T-helper 1 cell (primary cell): ENCODE results near the gene EFCAB12.
"Not testable (repeated sequence)": the region's sequence is repeated elsewhere in the genome, so short reads cannot be mapped to it uniquely, and the experiment has no call there.

Experiments used
- DNase-seq, 5 donors: peaks; one replicate each; pipeline ENCODE4 v3.0.0-alpha.2; 2012 to 2020

EFCAB12 gene

GRCh38 chr3:129365296-129366136, 62.9 kb downstream of the EFCAB12 start:
- no peak for DNase-seq

- DNase-seq: not testable (repeated sequence)
These were observed 63.6 kb downstream of the EFCAB12 start for GRCh38 chr3:129364811-129365210.

DNA sequence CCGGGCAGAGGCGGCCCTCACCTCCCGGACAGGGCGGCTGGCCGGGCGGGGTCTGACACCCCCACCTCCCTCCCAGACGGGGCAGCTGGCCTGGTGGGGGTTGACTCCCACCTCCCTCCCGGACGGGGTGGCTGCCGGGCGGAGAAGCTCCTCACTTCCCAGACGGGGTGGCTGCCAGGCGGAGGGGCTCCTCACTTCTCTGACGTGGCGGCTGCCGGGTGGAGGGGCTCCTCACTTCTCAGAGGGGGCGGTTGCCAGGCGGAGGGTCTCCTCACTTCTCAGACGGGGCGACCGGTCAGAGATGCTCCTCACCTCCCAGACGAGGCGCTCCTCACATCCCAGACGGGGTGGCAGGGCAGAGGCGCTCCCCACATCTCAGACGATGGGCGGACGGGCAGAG, 65.1 kb downstream of the EFCAB12 start:
- not testable (repeated sequence) for DNase-seq

- DNase-seq: no peak
These were observed 67.6 kb downstream of the EFCAB12 start for GRCh38 chr3:129360705-129361460.

GRCh38 chr3:129360171-129360611, 68.2 kb downstream of the EFCAB12 start:
- no peak for DNase-seq

GRCh38 chr3:129358772-129359371, 69.6 kb downstream of the EFCAB12 start:
- DNase-seq: no peak

DNA sequence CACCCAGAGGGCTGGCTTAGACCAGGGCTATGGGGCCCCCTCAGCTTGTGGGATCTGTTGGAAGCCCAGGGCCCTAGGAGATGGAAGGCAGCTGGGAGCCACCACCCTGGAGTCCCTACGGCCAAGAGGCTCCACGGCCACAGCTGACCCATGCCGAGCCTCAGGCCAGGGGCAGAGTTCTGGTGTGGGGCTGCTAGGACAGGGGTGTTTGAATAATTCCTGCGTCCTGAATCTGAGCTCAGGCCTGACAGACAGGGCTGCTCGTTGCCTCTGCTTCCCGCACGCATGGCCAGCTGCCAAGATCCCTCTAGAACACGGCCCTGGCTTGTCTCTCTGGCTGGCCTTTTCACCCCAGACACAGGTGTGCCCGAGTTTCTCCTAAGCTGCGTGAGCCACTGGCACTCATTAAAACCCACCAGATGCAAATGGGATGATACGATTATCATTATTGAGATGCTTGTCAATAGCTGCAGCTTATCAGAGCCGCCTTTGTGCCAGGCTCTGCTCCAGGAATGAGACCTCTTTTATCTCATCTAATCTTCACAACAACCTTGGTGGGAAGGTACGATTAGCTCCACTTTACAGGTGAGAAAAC, 70.2 kb downstream of the EFCAB12 start:
- DNase-seq: no peak

DNA sequence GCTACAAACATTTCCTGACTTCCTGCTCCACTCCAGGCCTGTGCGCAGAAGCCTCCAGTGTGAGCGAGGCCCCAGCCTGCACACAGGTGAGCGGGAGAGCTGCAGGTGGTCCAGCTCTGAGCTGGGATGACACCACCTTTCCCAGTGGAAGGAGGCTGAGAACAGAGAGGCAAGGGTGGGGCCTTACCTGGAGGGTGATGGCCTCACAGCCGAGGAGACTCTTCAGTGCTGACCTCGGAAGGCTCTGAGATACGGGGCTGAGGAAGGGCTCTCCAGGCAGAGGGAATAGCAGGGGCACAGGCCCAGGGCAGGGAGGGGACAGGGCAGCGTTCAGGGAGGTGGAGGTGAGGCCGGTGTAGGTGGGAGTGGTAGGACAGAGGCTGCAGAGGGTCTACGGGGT, 70.8 kb downstream of the EFCAB12 start:
- DNase-seq: no peak

DNA sequence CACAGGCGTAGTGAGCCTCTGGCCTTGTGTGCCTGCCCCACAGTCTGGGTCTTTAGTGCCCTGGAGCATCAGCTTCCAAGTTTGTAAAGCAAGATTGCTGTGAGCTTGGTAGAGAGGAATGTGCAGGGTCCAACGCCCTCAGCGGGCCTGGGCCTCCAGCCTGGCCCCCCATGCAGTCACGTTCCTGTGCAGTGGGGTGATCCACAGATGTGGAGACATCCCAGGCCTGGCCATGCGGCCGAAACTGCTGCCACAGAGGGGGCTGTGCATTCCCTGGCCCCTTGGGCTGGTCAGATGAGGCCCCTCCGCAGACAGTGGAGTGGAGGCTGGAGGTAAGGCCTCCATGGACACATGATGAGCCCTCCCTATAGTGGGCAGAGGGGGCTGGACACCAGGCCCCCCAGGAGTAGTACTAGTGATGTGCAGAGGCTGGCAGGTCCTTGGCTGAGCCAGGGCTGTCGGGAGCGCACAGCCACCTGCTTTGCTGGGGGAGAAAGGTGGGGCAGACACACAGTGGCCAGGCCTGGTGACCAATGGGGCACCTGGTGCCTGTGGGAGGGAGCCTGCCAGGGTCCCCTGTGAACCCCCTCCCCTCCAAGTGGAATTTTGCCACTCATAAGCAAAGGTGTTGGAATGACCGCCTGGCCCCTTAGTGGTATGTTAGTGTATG, 71.5 kb downstream of the EFCAB12 start:
- DNase-seq: no peak

DNA sequence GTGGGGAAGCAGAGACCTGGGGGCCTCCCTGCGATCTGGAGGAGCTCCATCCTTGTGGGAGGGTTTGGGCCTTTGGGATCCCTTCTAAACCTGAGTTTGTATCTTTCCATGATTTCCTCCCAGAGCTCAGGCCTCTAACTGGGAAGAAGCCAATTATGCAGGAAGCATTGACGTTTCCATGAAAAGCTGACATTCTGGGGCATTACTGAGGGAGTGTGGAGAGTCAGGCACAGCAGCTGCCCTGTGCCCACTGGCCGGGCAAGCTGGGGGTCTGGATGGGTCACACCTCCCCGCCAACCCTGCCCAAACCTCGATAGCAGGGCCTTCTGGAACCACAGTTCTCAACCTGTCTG, 74.9 kb downstream of the EFCAB12 start:
- no peak for DNase-seq

- DNase-seq: no peak
These were observed 75.5 kb downstream of the EFCAB12 start for GRCh38 chr3:129352650-129353588.

- no peak for DNase-seq
These were observed 76.4 kb downstream of the EFCAB12 start for GRCh38 chr3:129352045-129352444.
